Measurements from ENCODE around the gene NR1D1. TPM values are rescaled to one million over a fixed set of nuclear protein-coding genes. Genes with fewer than 3 reads are reported as not detected.
A peak's percentile ranks its signal among the peaks of the same experiment; 100 is the strongest.

Gene NR1D1
- total RNA-seq, 3 donors from 2014 or later: 9.3 to 15.0 (median 14.8) TPM

GRCh38 chr17:40105861-40106759 is 5.7 kb upstream of the NR1D1 start:
- intact Hi-C loops (cut with DNase I, micrococcal nuclease): no loop called here
- TF ChIP-seq CTCF (IDR thresholded peaks at IDR 0.05): no peak
- no peak for ATAC-seq
- peak in 1 of 3 donors; percentile 24 for DNase-seq
- no peaks in the 10 kb centered on the region for H3K9me3 ChIP-seq
- peaks cover 92% of the 10 kb centered on the region for H3K4me1 ChIP-seq (ENCODE audit: low read depth)
- no peak overlapping the region for H3K4me3 ChIP-seq
- no peaks in the 10 kb centered on the region for H3K36me3 ChIP-seq (ENCODE audit: low read depth)

GRCh38 chr17:40104594-40105486 is 4.5 kb upstream of the NR1D1 start:
- no peak for TF ChIP-seq CTCF (IDR thresholded peaks at IDR 0.05)
- intact Hi-C loops (cut with DNase I, micrococcal nuclease): no loop called here
- Histone ChIP-seq H3K36me3 (ENCODE audit: low read depth) (no peaks in the 10 kb centered on the region), H3K9me3 (no peaks in the 10 kb centered on the region), H3K4me1 (ENCODE audit: low read depth) (peaks cover 85% of the 10 kb centered on the region), H3K4me3 (no peak overlapping the region)
- ATAC-seq: no peak
- no peak for DNase-seq

GRCh38 chr17:40103688-40104087 is 3.3 kb upstream of the NR1D1 start:
- intact Hi-C loops (cut with DNase I, micrococcal nuclease): no loop called here
- Histone ChIP-seq H3K36me3 (ENCODE audit: low read depth) (no peaks in the 10 kb centered on the region), H3K9me3 (no peaks in the 10 kb centered on the region), H3K4me1 (ENCODE audit: low read depth) (peaks cover 79% of the 10 kb centered on the region), H3K4me3 (no peak overlapping the region)
- no peak for DNase-seq
- TF ChIP-seq CTCF (IDR thresholded peaks at IDR 0.05): no peak
- ATAC-seq: no peak

- H3K36me3 ChIP-seq (ENCODE audit: low read depth): no peaks in the 10 kb centered on the region
- peaks cover 80% of the 10 kb centered on the region for H3K4me1 ChIP-seq (ENCODE audit: low read depth)
- intact Hi-C loops (cut with DNase I, micrococcal nuclease): no loop called here
- ATAC-seq (no peak), DNase-seq (peak; percentile 54 to 64 (median 61))
- H3K9me3 ChIP-seq: no peaks in the 10 kb centered on the region
- TF ChIP-seq CTCF (IDR thresholded peaks at IDR 0.05): no peak
- no peak overlapping the region for H3K4me3 ChIP-seq
Observed at GRCh38 chr17:40103071-40103661, 2.8 kb upstream of the NR1D1 start.

GRCh38 chr17:40101367-40102210 is 1.2 kb upstream of the NR1D1 start:
- peaks cover 83% of the 10 kb centered on the region for H3K4me1 ChIP-seq (ENCODE audit: low read depth)
- no peak for TF ChIP-seq CTCF (IDR thresholded peaks at IDR 0.05)
- no peaks in the 10 kb centered on the region for H3K36me3 ChIP-seq (ENCODE audit: low read depth)
- intact Hi-C loops (cut with DNase I, micrococcal nuclease): no loop called here
- H3K4me3 ChIP-seq: no peak overlapping the region
- no peak for ATAC-seq
- peak in 1 of 3 donors; percentile 41 for DNase-seq
- no peaks in the 10 kb centered on the region for H3K9me3 ChIP-seq

Measured in mucosa of descending colon (tissue), 3 donors.